ENCODE data around the gene GMPS.

- TF ChIP-seq, protein P1, sequence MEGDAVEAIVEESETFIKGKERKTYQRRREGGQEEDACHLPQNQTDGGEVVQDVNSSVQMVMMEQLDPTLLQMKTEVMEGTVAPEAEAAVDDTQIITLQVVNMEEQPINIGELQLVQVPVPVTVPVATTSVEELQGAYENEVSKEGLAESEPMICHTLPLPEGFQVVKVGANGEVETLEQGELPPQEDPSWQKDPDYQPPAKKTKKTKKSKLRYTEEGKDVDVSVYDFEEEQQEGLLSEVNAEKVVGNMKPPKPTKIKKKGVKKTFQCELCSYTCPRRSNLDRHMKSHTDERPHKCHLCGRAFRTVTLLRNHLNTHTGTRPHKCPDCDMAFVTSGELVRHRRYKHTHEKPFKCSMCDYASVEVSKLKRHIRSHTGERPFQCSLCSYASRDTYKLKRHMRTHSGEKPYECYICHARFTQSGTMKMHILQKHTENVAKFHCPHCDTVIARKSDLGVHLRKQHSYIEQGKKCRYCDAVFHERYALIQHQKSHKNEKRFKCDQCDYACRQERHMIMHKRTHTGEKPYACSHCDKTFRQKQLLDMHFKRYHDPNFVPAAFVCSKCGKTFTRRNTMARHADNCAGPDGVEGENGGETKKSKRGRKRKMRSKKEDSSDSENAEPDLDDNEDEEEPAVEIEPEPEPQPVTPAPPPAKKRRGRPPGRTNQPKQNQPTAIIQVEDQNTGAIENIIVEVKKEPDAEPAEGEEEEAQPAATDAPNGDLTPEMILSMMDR (conservative IDR thresholded peaks at IDR 0.05; ENCODE audit: low read depth, low read length), result no peak
- TF ChIP-seq EZH2 (IDR thresholded peaks at IDR 0.05; ENCODE audit: low read length, unreplicated experiment) (no peak), EZH2phosphoT487 (IDR thresholded peaks at IDR 0.05; ENCODE audit: borderline replicate concordance, low read length) (no peak)
Measured at GRCh38 chr3:155956508-155957411, 86.3 kb downstream of the GMPS start.

Measured in PC-3 (cell line).